Brain pericyte (primary cell): Measurements from ENCODE around the gene GPR183.

Source experiments
- DNase-seq: peaks from one replicate; pipeline ENCODE4 v3.0.0-alpha.2; 2012; ENCODE audit warnings: low read depth, low spot score

GPR183 gene

DNA sequence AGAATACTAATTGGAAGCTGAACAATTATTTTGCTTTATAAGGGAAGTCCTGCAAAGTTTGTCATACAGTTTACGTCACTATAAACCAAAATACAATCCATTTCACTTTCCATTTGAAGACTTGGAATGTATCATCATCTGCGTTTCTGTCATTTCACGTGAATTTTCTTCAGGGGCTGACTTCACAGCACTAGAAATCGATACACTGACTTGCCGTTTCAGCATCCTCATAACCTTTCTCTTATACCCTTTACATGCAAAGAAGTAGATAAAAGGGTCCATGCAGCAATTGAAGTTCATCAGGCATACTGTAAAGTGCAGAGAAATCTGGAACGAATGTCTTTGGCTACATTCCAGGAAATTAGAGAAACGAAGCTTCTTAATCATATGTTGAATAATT is 12.2 kb downstream of the GPR183 start:
- DNase-seq, result no peak

DNA sequence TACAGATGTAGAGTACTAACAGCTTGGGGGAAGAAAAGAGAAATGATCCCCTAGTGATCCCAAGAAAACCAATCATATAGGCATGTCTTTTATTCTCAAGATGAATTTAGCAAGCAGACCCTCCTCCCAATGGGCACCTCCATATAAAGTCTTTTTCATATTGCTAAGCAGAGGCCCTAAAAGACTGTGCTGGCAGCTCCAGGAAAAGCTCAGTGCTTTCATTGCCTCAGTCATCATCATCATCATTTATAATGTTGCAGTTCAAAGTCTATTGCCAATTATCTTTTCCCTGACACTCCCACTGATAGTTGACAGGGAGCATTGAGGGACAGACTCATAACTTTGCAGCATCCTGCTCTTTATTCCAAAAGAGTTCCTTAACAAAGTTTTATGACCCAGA is 13.0 kb downstream of the GPR183 start:
- DNase-seq, result no peak

DNA sequence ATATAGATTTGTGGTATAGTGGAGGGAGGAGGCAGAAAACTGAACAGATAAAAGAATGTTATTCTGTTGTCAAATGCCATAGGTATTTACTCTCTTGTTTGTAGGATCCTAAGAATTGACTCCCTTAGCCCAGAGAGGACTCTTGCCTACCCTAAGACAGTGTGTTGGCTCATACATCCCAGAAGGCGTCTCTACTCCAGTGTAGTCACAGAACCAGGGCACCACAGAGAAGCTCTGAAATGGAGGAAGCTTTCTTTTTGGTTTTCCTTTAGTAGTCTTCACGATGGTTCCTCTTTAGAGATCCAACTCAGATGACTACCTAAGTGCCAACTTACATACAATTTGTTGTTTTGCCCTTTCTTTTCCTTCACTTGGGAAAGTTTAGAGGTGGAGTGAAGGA is 14.0 kb downstream of the GPR183 start:
- no peak for DNase-seq

DNA sequence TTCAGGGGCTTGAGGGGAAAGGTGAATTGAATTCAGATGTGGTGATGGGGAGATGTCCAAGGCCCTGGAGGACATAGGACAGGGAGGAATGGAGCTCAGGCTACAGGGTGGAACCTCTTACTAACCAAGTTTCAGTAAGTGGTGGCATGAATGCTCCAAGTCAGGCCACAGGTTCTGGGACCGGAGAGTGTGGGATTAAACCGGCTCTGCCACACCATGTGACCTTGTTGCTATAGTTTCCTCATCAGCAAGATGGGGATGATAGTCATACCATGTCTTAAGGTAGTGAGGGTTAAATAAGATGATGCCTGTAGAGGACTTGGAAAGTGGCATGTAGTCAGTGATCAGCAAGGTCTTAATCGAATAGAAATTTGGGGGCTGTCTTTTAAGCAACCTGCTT is 16.3 kb downstream of the GPR183 start:
- no peak for DNase-seq

DNA sequence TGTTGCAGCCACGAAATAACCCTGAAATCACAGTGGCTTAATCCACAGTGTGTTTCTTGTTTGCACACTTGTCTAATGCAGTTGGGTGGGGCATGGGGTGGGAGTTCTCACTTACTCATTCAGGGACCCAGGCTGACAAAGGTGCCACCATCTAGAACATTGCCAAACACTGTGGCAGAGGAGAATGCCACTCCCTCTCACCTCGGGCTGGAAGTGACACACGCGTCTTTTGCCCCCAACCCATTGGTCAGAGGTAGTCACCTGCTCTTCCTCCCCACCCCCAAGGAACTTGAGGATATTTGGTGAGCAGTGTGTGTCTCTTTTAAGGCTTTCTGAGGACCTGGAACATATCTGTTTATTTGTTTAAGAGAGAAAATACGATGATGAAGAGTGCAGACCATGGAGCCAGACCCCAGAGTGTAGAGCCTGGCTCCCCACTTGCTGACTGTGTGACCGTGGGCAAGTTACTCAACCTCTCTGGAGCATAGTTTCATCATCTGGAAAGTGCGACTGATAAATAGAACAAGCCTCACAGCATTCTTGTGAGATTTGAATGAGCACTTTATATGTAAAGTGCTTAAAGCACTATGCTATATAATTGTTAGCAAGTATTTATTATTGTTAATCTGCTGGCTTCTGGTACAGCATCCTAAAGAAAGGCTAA is 17.4 kb downstream of the GPR183 start:
- no peak for DNase-seq

DNA sequence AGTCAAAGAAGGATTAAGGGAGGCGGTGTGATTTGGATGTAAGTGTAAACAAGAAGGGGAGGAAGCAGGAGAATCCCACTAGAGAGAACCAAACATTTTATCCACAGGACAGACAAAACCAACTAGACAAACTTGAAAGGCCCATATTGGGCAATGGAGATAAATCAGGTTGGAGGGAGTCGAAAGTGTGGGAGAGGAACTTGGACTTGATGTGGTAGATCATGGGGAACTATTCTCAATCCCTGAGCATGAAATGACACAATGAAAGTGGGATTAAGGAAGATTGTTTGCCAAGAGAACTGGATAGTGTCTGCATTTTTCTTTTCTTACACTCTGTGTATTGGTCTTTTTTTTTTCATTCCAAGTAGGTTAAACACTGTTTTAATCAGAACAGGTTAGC is 17.9 kb downstream of the GPR183 start:
- DNase-seq, result no peak

DNA sequence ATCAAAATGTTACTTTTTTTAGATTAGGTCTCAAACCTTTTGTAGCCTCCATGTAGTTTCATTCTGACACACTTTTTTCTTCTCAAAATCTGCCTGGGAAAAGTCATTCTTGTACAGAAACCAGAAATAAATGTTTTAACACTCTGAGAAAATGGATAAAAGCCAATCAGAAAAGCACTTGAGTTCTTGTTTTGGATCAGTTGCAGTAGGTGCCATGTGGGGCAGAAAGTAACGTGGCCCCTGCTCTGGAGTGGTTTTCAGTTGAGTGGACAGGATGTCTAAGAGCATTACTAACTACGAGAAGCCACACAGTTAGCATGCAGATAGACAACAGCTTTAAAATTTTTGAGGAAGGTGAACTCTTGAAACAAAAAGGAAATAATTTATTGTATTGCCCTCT is 19.1 kb downstream of the GPR183 start:
- no peak for DNase-seq

DNA sequence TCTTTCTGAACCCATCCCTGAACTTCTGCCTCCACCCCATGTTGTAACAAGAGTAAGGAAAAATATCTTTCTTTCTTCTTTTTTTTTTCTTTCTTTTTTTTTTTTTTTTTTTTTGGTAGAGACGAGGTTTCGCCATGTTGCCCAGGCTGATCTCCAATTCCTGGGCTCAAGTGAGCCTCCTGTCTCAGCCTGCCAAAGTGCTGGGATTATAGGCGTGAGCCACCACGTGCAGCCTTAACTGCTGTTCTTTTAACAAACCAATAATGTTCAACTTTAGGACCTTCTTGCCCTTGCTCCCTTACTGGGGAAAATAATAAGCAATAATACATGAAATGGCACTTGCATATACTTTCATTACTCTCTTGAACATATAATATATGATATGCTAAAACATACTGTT is 19.6 kb downstream of the GPR183 start:
- no peak for DNase-seq

DNA sequence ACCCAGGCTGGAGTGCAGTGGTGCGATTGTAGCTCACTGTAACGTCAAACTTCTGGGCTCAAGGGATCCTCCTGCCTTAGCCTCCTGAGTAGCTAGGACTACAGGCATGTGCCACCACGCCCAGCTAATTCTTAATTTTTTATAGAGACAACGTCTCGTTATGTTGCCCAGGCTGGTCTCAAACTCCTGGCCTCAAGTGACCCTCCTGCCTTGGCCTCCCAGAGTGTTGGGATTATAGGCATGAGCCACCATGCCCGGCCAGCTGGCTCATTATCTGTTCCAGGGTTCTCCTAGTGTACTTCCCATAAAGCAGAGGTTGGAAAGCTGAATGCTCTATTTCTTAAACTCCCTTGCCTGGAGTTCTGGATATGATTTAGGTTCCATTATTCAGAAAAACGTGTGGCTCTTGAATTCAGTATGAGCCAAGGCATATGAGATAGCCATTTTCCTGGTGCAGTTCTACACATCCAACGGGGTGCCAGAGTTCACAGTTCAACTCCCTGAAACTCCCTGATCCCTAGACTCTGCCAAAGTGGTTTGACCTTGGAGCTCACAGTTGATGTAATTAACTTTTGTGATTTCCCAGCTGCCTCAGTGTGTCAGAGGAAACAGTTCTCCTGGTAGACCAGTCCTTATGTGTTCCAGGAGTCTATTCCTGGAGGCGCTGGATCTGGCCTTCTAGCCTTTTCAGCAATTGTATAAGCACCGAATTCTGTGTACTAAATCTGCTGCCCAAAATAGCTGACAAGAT is 21.6 kb downstream of the GPR183 start:
- no peak for DNase-seq

DNA sequence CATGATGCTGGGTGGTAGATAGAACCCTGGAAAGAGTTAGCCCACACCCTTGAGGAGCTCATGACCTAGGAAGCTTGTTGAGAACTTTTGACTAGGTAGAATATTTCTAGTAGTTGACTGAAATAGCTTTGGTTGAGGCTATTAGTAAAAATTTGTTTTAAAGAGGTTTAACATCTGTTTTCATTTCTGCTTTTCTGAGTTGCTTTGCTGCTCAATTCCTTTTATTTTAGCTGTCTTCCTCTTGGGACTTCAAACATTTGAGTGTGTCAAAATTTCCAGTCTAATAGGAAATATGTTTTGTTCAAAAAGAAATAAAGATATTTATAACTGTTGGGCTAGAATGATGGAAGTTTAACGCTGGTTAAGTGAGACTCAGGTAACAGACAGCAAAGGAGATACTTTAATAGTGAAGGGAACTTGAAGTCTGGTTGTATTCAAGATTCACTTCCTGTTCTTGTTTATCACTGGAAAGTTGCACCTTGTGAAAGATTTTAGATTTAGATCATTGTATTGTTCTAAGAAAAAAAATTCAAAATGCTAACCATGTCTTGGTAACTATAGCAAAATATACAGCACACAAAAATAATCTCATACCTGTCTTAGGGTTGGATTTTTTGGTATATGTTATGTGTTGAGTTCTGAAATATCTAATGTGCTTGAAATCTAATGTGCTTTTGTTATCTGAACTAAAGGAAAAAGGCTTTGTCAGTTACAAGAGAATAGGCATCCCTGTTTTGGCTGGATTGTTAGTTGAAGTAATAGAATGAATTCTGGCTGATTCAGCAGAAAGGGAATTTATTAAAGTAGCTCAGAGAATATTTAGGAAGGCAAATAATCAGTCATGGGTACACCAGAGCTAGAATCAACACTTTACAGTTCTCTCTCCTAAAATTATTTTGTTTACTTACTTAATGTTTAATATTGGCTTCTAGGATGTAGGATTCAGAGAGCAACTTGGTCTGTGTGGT is 24.7 kb downstream of the GPR183 start:
- DNase-seq, result no peak

DNA sequence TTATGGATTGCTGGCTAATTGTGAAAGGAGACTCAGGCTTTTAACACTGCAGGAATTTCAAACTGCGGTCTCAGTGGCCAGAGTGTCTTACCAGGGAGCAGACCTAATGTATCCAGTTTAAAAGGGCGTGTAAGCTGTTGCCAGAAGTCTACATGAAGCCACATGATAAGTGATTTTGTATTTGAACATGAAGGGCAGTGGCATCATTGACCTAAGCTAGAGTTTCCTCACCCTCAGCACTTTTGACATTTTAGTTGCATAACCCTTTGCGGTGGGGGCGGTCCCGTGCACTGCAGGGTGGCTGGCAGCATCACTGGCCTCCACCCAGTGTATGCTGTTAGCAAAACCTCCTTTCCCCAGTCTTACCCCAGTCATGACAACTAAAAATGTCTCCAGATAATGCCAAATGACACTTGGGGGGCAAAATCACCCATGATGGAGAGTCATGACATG is 25.4 kb downstream of the GPR183 start:
- DNase-seq, result no peak

DNA sequence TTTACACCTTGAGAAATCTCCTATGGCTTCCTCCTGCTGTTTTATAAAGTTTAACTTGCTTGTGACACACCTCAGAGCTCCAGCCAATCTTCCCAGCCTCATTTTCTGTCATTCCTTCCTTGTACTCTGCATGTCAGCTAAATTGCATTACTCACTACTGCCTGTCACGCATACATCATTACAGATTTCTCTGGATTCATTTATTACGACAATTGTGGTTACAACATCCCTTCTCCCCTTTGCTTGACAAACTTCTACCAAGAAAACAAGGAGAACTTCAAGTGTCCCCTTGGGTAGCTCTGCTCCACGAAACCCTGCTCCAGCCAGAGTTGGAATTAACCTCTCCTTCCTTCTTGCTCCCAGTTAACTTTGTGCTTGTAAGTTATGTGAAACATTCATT is 27.0 kb downstream of the GPR183 start:
- DNase-seq, result no peak

DNA sequence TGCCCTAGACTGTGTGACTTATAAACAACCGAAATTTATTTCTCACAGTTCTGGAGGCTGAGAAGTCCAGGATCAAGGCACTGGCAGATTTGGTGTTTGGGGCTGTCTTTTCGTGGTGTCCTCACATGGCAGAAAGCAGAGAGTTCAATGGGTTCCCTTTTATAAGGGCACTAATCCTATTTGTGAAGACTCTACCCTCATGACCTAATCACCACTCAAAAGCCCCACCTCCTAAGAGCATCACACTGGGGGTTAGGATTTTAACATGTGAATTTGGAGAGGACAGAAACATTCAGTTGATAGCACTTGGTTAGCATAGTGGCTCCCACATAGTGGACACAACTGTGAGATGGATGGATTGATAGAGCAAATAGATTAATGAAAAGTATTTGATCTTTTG is 27.6 kb downstream of the GPR183 start:
- DNase-seq, result no peak

DNA sequence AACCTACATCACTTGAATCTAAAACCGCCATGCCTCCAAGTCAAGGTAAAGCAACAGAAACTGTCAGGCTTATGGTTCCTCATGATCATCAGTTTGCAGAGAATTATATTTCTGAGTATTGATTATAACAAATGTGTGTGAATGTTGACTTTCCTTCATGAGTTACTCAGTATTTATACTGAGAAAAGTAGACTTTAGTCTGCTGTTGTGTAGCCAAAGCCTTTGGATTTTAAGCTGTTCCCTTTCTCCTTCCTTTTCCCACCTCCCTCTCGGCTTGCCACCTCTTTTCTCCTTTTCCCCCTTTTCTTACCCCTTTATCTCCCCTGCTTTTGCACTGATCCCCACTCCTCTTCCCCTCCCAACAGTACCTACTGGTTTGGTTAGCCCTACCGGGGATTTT is 28.4 kb downstream of the GPR183 start:
- no peak for DNase-seq

DNA sequence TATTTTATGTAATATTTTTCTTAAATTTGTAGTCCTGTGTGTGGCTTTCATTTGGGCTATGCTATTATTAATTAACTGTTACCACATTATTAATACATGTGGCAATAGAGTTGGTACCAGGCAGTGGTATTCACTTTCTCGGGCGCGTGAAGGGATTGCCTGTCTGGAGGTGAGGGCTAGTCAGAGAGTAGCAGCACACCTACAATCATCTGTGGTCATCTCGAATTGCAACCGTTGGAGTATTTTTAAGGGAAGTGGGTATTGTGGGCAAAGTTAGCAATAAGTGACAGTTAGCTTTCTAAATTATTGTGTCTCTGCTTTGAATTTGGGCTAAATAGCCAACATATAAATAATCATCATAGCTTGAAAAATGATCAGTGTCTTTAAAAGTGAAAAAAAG is 29.0 kb downstream of the GPR183 start:
- no peak for DNase-seq

DNA sequence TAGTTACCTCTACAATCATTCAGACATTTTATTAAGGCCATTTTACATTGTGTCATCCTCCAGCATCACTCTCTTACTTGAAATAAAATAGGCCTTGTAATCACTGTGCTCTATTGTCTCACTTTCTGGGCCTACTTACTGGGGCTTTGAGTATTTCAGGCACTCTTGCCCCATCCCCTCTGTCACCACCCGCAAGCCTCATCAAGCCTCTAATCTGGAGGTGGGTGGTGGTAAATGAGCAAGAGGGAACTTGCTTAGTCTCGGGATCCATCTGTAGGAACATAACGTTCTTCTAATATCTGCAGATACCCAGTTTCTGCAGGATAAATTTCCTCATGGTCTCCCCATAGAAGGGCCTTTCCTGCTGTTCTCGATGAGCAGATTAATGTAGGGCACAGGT is 29.6 kb downstream of the GPR183 start:
- no peak for DNase-seq

DNA sequence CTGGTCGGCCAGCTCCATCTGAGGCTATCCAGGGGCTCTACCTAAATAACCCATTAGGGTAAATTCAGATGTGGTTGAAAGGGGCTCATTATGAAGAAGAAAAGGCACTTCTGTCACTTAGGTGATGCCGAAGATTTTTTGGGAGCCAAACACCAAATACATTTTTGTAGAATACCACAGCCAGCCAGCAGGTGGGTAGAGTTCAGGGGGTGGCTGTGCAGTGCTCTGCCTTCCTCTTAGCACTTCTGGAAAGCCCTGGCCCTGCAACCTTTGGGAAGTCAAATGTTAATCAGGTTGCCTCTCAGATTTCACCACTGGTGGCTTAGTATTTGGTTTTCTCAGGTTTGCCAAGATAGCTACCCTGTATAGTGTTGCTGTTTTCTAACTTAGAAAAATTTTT is 30.5 kb downstream of the GPR183 start:
- no peak for DNase-seq

DNA sequence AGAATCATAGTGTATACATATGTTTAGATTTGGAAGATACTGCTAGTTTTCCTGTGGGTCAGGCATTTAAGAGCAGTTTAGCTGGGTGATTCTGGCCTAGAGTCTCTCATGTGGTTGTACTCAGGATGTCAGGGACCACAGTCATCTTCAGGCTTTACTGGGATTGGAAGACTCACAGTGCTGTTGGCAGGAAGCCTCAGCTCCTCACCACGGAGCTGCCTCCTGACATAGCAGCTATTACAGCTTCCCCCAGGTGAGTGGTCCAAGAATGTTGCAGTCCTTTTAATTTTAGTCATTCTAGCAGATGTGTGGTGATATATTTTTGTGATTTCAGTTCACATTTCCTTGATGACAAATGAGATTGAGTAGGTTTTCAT is 32.1 kb downstream of the GPR183 start:
- no peak for DNase-seq

DNA sequence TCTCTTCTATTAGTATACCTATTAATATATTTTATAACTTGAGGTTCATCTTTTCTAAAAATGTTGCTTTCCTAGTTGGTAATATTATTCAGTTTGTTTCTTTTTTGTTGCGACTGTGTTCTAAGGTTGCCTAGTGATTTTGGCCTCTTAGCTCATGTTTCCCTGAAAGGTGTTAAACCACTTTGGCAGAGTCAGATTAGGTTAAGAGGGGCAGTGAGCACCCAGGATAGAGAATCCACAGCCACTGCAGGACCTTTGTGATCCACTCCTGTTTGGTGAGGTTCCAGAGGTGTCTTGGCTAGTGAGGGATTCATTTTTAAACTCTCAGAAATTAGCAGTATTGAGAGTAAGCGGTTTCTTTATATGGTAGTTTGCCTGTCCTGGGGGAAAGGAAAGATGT is 34.1 kb downstream of the GPR183 start:
- DNase-seq, result no peak

DNA sequence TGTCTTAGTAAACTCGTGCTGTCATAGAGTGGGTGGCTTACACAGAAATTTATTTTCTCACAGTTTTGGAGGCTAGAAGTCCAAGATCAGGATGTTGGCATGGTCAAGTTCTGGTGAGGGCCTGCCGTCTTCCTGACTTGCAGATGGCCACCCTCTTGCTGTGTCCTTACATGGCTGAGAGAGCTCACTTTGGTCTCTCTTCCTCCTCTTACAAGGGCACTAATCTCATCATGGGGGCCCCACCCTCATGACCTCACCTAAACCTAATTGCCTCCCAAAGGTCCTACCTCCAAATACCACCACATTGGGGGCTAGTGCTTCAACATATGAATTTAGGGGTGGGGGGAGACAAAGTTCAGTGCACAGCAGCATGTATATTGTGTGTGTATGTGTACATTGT is 34.7 kb downstream of the GPR183 start:
- no peak for DNase-seq

DNA sequence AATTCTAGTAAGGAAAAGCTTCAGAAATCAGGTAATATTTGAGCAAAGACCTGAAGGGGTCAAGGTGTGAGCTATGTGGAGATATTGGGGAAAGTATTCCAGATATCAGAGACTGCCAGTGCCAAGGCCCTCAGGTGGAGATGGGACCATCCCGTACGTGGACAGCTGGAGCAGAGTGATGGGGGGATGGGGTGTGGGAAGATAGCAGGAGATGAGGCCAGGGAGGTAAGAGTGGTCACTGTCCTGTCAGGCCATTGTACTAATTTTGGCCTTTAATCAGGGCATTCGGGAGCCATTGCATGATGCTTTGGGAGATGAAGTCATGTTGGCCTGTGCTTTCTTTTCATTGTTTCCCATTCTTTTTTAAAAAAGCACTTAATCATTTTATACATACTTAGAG is 36.0 kb downstream of the GPR183 start:
- no peak for DNase-seq

DNA sequence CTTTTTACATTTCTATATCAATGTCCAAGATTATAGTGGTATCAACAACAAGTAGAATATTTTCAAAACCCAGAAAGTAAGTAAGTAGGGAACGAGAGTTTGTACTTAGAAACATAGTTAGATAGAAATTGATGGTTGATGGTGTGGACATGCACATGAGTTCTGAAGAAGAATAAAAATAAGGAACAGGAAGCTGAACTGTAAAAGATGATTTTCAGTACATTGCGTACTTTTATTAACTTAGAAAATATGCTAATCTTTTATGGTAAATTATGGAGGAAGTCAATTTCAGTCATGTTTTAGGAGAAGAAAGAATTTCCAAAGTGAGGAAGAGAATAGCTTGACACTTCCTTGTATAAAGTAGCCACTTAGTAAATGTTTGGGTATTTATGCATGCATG is 36.7 kb downstream of the GPR183 start:
- DNase-seq, result no peak
